OCI-LY1 (cell line): ENCODE measurements around the gene UNC13C.

Source experiments
- CTCF ChIP-seq: fragments of 200-600 bp; sonication (generic), shearing (Covaris generic); IDR thresholded peaks from 2 replicates; pipeline ENCODE4 v1.5.1; 2017; ENCODE audit warnings: mild to moderate bottlenecking, antibody characterized with exemption, low read length, moderate library complexity, mixed read lengths
- EZH2 ChIP-seq: fragments of 200-600 bp; sonication (generic), shearing (Covaris generic); IDR thresholded peaks from 2 replicates; pipeline ENCODE4 v1.8.0; 2017; ENCODE audit warnings: borderline replicate concordance, mixed run types, mild to moderate bottlenecking, antibody characterized with exemption, low read length, moderate library complexity, mixed read lengths

- TF ChIP-seq CTCF = no peak
- TF ChIP-seq EZH2 = no peak
Observed at GRCh38 chr15:54566654-54567053, 588.4 kb downstream of the UNC13C start.
